ENCODE measurements around the gene BCAS3. TPM values are rescaled to one million over a fixed set of nuclear protein-coding genes. Genes with fewer than 3 reads are reported as not detected.
"Not testable (repeated sequence)": the region's sequence is repeated elsewhere in the genome, so short reads cannot be mapped to it uniquely, and the experiment has no call there.

The BCAS3 gene
- total RNA-seq, 4 donors from 2014 or later, result 41.0 to 81.4 (median 45.6) TPM

GRCh38 chr17:61144137-61144536, 466.5 kb downstream of the BCAS3 start:
- Histone ChIP-seq H3K27ac (no peak overlapping the region), H3K9me3 (no peaks in the 10 kb centered on the region), H3K4me1 (peaks cover 13% of the 10 kb centered on the region), H3K4me3 (no peak overlapping the region), H3K36me3 (no peaks in the 10 kb centered on the region), H3K27me3 (no peaks in the 10 kb centered on the region)
- no peak for DNase-seq (ENCODE audit: low spot score in 2 of 2)
- TF ChIP-seq EP300 (IDR thresholded peaks at IDR 0.05) (no peak), POLR2AphosphoS5 (IDR thresholded peaks at IDR 0.05) (no peak), POLR2A (IDR thresholded peaks at IDR 0.05) (no peak), CTCF (IDR thresholded peaks at IDR 0.05) (no peak)
- 93% methylated on average over 2 of the region's 2 CpGs for WGBS

- 72% methylated on average over 11 of the region's 11 CpGs for WGBS
- TF ChIP-seq POLR2A (IDR thresholded peaks at IDR 0.05) (no peak), POLR2AphosphoS5 (IDR thresholded peaks at IDR 0.05) (no peak), EP300 (IDR thresholded peaks at IDR 0.05) (no peak), CTCF (IDR thresholded peaks at IDR 0.05) (no peak)
- Histone ChIP-seq H3K27me3 (no peaks in the 10 kb centered on the region), H3K27ac (no peak overlapping the region), H3K9me3 (no peaks in the 10 kb centered on the region), H3K36me3 (no peaks in the 10 kb centered on the region), H3K4me1 (peaks cover 9% of the 10 kb centered on the region), H3K4me3 (no peak overlapping the region)
- no peak for DNase-seq (ENCODE audit: low spot score in 2 of 2)
These were observed 467.2 kb downstream of the BCAS3 start for GRCh38 chr17:61144617-61145564.

DNA sequence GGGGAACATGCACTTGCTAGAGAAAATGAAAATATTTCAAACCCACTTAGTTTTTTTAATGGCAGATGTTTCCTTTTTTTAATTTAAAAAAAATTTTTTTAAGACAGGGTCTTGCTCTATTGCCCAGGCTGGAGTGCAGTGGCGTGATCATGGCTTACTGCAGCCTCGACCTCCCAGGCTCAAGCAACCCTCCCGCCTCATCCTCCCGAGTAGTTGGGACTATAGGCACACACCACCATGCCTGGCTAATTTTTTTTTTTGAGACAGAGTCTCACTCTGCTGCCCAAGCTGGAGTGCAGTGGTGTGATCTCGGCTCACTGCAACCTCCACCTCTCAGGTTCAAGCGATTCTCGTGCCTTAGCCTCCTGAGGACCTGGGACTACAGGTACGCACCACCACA, 469.2 kb downstream of the BCAS3 start:
- 98% methylated on average over 8 of the region's 8 CpGs for WGBS
- H3K4me1 ChIP-seq, result not testable (repeated sequence)

GRCh38 chr17:61149106-61149825, 471.6 kb downstream of the BCAS3 start:
- 82% methylated on average over 6 of the region's 6 CpGs for WGBS
- Histone ChIP-seq H3K27me3 (no peaks in the 10 kb centered on the region), H3K36me3 (no peaks in the 10 kb centered on the region), H3K27ac (no peak overlapping the region), H3K9me3 (no peaks in the 10 kb centered on the region), H3K4me1 (peaks cover 9% of the 10 kb centered on the region), H3K4me3 (no peak overlapping the region)
- TF ChIP-seq POLR2A (IDR thresholded peaks at IDR 0.05) (no peak), CTCF (IDR thresholded peaks at IDR 0.05) (no peak), EP300 (IDR thresholded peaks at IDR 0.05) (no peak), POLR2AphosphoS5 (IDR thresholded peaks at IDR 0.05) (no peak)
- DNase-seq (ENCODE audit: low spot score in 2 of 2), result no peak

More for the DNA sequence above, 469.2 kb downstream of the BCAS3 start:
- H3K36me3 ChIP-seq; DNase-seq (ENCODE audit: low spot score in 2 of 2); H3K27me3 ChIP-seq; H3K9me3 ChIP-seq; H3K4me3 ChIP-seq; H3K27ac ChIP-seq: not testable (repeated sequence)

- no peaks in the 10 kb centered on the region for H3K36me3 ChIP-seq
- 67% methylated on average over 2 of the region's 2 CpGs for WGBS
- no peaks in the 10 kb centered on the region for H3K9me3 ChIP-seq
- TF ChIP-seq EP300 (IDR thresholded peaks at IDR 0.05) (no peak), POLR2A (IDR thresholded peaks at IDR 0.05) (no peak), CTCF (IDR thresholded peaks at IDR 0.05) (no peak), POLR2AphosphoS5 (IDR thresholded peaks at IDR 0.05) (no peak)
- H3K27ac ChIP-seq, result no peak overlapping the region
- DNase-seq (ENCODE audit: low spot score in 2 of 2), result no peak
- no peaks in the 10 kb centered on the region for H3K27me3 ChIP-seq
- peaks cover 6% of the 10 kb centered on the region for H3K4me1 ChIP-seq
- no peak overlapping the region for H3K4me3 ChIP-seq
These were observed 472.3 kb downstream of the BCAS3 start for GRCh38 chr17:61149862-61150362.
